SJSA1 (cell line): ENCODE measurements around the gene PIBF1. TPM values are rescaled to one million over a fixed set of nuclear protein-coding genes. Genes with fewer than 3 reads are reported as not detected.
A peak's percentile ranks its signal among the peaks of the same experiment; 100 is the strongest.
"Not testable (repeated sequence)": the region's sequence is repeated elsewhere in the genome, so short reads cannot be mapped to it uniquely, and the experiment has no call there.

Experiments
- DNase-seq, 2 experiments: peaks; one replicate each; pipeline ENCODE4 v3.0.0-alpha.2; 2015 to 2020; ENCODE audit warnings: low spot score in 2 of 2, low read depth in 1 of 2
- H3K27ac ChIP-seq: fragments of 250-450 bp; sonication (Bioruptor Pico); 2 replicates; pipeline ENCODE4 v1.5.1; 2020; ENCODE audit warnings: mild to moderate bottlenecking, moderate library complexity
- H3K27me3 ChIP-seq: fragments of 250-450 bp; sonication (Bioruptor Pico); replicated peaks from 2 replicates; pipeline ENCODE4 v1.5.1; 2020; ENCODE audit warnings: mild to moderate bottlenecking, moderate library complexity
- H3K36me3 ChIP-seq: fragments of 250-450 bp; sonication (Bioruptor Pico); 2 replicates; pipeline ENCODE4 v1.5.1; 2020; ENCODE audit warnings: mild to moderate bottlenecking
- H3K4me1 ChIP-seq: fragments of 250-450 bp; sonication (Bioruptor Pico); replicated peaks from 2 replicates; pipeline ENCODE4 v1.6.1; 2021; ENCODE audit warnings: mild to moderate bottlenecking
- H3K4me3 ChIP-seq: fragments of 250-450 bp; sonication (Bioruptor Pico); 2 replicates; pipeline ENCODE4 v1.5.1; 2020; ENCODE audit warnings: mild to moderate bottlenecking
- H3K9me3 ChIP-seq: fragments of 250-450 bp; sonication (Bioruptor Pico); replicated peaks from 2 replicates; pipeline ENCODE4 v1.5.1; 2020; ENCODE audit warnings: mild to moderate bottlenecking
- total RNA-seq: library from RNA; depleted of rRNA; stranded (reverse); fragments of >200 nt; shearing (Covaris generic); gene quantifications from 2 replicates; pipeline ENCODE4 v1.2.3, GENCODE V29; 2014

Gene PIBF1
- total RNA-seq, 1 experiment from 2014 or later, result 15.3 TPM

DNA sequence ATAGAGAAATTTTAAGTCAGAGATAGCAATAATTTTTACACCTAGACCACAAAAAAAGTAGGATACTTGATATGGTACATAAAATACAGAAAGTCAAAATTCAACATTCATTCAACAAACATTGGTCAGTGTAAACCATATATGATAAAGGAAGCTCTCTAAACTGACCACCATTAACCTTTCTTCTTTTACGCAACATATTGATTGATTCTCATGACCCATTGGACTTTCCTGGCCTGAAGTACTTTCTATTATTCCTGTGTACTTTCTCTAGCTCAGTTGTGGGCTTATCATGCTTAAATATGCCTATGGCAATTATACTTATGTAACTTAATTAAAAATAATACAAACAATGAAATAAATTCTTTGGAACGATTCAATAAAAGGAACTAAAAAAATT is 10.7 kb downstream of the PIBF1 start:
- peaks cover 32% of the 10 kb centered on the region for H3K36me3 ChIP-seq
- H3K27ac ChIP-seq, result no peak overlapping the region
- H3K4me1 ChIP-seq, result no peaks in the 10 kb centered on the region
- H3K4me3 ChIP-seq, result no peak overlapping the region
- no peak for DNase-seq
- H3K9me3 ChIP-seq, result no peaks in the 10 kb centered on the region
- no peaks in the 10 kb centered on the region for H3K27me3 ChIP-seq

DNA sequence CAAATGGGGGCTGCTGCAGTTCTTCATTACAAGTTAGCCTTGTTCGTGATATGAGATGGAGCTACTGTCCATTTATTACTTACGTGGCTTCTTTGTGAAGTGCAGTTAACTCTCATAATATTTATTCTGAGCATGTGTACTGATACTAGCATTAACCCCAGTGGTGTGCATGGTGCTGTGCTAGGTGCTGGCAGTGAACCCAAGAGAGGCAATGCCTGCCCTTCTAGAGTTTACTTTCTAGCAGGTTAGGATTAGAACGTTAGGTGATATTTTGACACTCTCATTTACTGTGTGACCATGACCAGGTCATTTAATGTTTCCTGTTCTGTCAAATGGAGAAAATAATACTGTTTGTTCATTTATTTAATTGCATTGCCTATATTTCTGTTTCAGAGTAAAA is 16.9 kb downstream of the PIBF1 start:
- Histone ChIP-seq H3K27ac (no peak overlapping the region), H3K36me3 (peaks cover 37% of the 10 kb centered on the region), H3K27me3 (no peaks in the 10 kb centered on the region), H3K4me3 (no peak overlapping the region), H3K9me3 (no peaks in the 10 kb centered on the region), H3K4me1 (no peaks in the 10 kb centered on the region)
- DNase-seq, result no peak

DNA sequence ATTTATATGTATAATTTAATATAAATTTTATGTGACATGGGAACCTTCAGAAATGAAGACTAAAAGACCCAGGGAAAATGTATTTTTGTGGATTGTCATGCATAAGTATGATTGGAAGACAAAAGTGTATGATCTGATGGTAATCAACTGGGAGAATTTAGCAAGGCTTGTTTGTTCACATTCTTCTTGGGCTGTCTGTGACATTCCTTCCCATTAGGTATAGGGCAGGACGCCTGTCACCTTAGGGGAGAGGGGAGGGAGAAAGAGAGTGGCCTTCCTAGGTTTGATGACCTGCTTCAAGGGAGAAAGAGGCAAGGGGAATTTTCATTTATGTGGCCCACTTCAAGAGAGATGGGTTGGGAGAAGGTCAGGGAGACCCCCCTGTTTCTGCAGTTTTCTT is 22.4 kb downstream of the PIBF1 start:
- Histone ChIP-seq H3K9me3 (no peaks in the 10 kb centered on the region), H3K36me3 (peaks cover 8% of the 10 kb centered on the region), H3K4me1 (no peaks in the 10 kb centered on the region), H3K27me3 (no peaks in the 10 kb centered on the region), H3K27ac (no peak overlapping the region), H3K4me3 (no peak overlapping the region)
- no peak for DNase-seq

DNA sequence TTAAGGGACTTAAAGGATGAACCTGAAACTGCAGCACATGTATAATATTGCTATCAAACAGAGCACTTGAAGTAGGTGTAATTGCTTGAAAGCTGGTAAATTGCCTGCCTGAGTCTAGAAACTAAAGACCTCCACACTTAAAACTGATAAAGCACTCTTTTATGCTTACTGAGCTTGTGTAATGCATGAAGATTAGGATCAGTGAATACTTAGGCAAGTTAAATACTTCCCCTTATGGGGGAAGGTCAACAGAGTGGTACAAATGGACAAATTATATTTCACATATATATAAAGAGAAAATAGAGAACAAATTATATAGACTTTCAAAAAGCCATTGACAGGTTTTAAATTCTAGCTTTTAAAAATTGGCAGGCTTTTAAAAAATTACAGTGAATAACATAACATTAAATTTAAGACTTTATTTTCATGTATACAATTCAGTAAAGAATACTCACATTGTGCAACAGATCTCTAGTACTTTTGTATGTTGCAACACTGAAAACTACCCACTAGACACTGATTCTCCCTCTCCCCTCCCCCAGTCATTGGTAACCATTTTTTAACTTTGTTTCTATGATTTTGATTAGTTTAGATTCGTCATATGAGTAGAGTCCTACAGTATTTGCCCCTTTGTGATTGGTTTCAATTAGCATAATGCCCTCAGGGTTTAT is 23.9 kb downstream of the PIBF1 start:
- H3K9me3 ChIP-seq, result no peaks in the 10 kb centered on the region
- no peak overlapping the region for H3K4me3 ChIP-seq
- H3K4me1 ChIP-seq, result no peaks in the 10 kb centered on the region
- H3K27me3 ChIP-seq, result no peaks in the 10 kb centered on the region
- DNase-seq, result no peak
- peaks cover 3% of the 10 kb centered on the region; the same call in 1 of the 2 replicates for H3K36me3 ChIP-seq
- no peak overlapping the region for H3K27ac ChIP-seq

DNA sequence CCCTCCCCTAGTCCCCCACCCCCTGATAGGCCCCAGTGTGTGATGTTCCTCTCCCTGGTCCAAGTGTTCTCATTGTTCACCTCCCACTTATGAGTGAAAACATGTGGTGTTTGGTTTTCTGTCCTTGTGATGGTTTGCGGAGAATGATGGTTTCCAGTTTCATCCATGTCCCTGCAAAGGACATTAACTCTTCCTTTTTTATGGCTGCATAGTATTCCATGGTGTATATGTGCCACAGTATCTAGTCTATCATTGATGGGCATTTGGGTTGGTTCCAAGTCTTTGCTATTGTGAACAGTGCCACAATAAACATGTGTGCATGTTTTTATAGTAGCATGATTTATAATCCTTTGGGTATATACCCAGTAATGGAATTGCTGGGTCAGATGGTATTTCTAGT is 24.6 kb downstream of the PIBF1 start:
- H3K27me3 ChIP-seq, H3K4me3 ChIP-seq, H3K9me3 ChIP-seq, H3K4me1 ChIP-seq, H3K27ac ChIP-seq, DNase-seq, H3K36me3 ChIP-seq: not testable (repeated sequence)

DNA sequence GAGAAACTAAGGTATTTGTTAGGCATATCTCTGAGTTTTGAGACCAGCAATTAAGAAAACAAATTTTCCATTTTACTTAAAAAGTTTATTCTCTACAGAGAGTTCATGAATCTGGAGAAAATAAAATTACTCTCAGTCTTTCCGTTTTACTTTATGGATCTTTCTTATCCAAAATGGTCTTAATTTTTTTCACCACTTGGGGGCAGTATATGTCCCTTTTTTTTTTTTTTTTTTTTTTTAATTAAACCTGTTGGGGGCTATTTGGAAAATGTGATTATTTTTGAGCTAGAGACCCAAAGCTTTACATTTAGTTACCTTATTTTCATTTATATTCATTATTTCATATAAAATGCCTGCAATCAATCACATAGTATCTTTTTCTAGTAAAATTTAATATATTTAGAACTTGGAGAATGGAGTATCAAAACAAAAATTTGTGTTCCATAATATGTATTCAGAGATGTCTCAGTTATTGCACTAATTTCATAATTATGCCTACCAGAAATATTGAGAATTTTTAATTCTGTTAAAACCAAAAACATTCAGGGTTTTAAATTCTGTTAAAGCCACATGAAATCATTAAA is 27.1 kb downstream of the PIBF1 start:
- H3K36me3 ChIP-seq, result peaks cover 3% of the 10 kb centered on the region; the same call in 1 of the 2 replicates
- no peak overlapping the region for H3K27ac ChIP-seq
- no peaks in the 10 kb centered on the region for H3K4me1 ChIP-seq
- peak in 1 of 2 experiments; percentile 33 for DNase-seq
- no peaks in the 10 kb centered on the region for H3K9me3 ChIP-seq
- H3K4me3 ChIP-seq, result no peak overlapping the region
- H3K27me3 ChIP-seq, result no peaks in the 10 kb centered on the region

DNA sequence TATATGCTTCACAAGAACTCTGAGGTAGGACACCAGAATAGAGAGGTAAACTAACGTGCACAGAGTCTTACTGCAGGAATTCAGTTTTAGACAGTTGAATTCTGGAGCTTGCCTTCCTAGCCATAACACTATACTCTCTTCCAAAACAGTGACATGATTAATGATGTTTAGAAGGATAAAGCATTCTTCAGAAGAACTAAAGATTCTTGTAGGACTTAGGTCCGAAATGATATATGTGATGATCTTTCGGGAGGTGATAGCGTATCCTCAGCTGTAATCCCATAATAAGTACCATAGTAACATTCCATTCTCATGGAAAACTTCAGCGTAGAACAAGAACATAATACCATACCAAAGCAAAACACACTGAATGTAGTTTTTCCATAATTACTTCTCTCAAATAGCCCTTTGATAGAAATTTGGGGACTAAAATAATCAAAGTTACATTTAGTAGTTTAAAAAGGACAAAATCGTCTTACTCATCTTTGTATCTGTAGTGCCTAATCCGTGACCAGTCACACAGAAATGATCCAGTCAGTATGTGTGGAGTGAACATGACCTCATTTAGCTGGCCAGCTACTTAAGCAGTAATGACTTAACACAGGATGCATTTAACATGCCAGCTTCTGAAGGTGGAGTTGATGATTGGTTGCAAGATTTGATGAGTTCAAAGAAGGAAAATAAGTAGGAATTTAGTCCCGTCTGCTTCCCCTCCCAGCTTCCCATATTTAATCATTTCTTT is 38.4 kb downstream of the PIBF1 start:
- Histone ChIP-seq H3K27ac (no peak overlapping the region), H3K27me3 (no peaks in the 10 kb centered on the region), H3K4me1 (no peaks in the 10 kb centered on the region), H3K36me3 (peaks cover 5% of the 10 kb centered on the region), H3K4me3 (no peak overlapping the region), H3K9me3 (no peaks in the 10 kb centered on the region)
- no peak for DNase-seq

DNA sequence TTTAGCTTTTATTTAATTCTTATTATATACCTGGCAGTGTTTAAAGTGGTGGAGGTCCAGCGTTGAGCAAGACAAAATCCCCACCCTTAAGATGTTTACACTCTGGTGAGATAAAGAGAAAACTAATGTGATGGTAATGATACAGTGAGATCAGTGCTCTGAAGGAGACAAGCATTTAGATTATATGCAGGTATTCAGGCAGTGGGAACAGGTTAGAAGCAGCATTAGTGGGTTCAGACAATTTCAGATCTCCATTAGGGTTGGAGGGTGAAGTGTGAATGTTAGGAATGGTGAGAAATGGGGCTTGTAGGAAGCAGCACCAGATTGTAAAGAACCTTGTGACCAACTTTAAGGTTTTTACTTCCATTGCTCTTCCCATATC is 39.0 kb downstream of the PIBF1 start:
- Histone ChIP-seq H3K9me3 (no peaks in the 10 kb centered on the region), H3K36me3 (peaks cover 5% of the 10 kb centered on the region), H3K4me3 (no peak overlapping the region), H3K27ac (no peak overlapping the region), H3K4me1 (no peaks in the 10 kb centered on the region), H3K27me3 (no peaks in the 10 kb centered on the region)
- DNase-seq, result no peak

DNA sequence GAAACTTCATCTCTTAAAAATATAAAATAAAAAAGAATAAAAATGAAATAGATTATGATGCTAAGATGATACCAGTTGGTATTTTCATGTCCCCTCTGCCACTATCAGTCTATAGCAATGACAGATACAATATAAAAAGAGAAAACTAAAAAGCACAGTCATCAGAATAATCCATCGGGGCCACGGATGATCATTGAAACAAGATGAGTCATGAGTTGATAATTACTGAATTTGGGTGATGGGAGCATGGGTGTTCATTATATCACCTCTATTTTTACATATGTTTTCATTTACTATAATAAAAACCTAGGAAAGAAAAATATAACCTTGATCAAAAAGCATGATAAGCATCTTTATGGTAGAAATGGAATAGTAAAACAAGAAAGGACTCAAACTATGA is 41.1 kb downstream of the PIBF1 start:
- no peaks in the 10 kb centered on the region for H3K27me3 ChIP-seq
- no peak for DNase-seq
- no peak overlapping the region for H3K27ac ChIP-seq

DNA sequence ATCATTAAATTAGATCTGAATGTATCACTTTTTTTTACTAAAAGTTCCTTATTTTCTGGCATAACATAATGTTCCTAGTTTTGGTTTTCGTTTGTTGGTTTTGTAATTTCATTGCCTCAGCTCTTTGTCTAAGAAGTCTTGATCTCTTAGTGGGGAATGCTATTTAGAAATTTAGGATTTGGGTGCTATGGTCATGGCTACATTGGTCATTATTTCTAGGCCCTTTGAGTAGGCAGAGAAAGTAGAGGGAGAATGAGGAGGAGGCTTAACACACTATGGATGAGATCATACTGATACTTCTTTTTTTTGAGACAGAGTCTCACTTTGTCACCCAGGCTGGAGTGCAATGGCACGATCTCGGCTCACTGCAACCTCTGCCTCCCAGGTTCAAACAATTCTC is 41.8 kb downstream of the PIBF1 start:
- no peaks in the 10 kb centered on the region for H3K4me1 ChIP-seq
- no peaks in the 10 kb centered on the region for H3K27me3 ChIP-seq
- H3K9me3 ChIP-seq, result no peaks in the 10 kb centered on the region
- DNase-seq, result no peak
- peaks cover 11% of the 10 kb centered on the region for H3K36me3 ChIP-seq
- no peak overlapping the region for H3K4me3 ChIP-seq
- no peak overlapping the region for H3K27ac ChIP-seq

More for the DNA sequence above, 41.1 kb downstream of the PIBF1 start:
- Histone ChIP-seq H3K4me3 (no peak overlapping the region), H3K4me1 (no peaks in the 10 kb centered on the region), H3K9me3 (no peaks in the 10 kb centered on the region), H3K36me3 (peaks cover 9% of the 10 kb centered on the region)

DNA sequence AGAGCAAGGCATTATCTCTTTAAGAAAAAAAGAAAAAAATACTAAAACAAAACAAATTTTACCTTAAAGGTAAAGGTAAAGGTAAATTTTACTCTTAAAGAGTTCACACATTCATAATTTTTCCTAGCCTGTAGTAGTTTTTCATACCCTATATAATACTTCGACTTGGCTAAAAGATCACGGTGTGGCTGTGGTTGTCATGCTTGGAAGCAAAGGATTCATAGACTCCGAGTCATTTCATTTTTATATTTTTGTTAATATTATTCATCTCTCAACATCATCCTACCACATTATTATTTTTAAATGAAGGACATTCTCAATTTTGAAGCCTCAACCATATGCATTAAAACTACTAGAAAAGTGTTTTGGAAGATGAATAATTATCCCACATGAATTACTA is 52.7 kb downstream of the PIBF1 start:
- no peak for DNase-seq
- no peak overlapping the region for H3K4me3 ChIP-seq
- H3K9me3 ChIP-seq, result no peaks in the 10 kb centered on the region
- H3K27me3 ChIP-seq, result no peaks in the 10 kb centered on the region
- no peaks in the 10 kb centered on the region for H3K4me1 ChIP-seq
- H3K36me3 ChIP-seq, result peaks cover 4% of the 10 kb centered on the region; the same call in 1 of the 2 replicates
- no peak overlapping the region for H3K27ac ChIP-seq

DNA sequence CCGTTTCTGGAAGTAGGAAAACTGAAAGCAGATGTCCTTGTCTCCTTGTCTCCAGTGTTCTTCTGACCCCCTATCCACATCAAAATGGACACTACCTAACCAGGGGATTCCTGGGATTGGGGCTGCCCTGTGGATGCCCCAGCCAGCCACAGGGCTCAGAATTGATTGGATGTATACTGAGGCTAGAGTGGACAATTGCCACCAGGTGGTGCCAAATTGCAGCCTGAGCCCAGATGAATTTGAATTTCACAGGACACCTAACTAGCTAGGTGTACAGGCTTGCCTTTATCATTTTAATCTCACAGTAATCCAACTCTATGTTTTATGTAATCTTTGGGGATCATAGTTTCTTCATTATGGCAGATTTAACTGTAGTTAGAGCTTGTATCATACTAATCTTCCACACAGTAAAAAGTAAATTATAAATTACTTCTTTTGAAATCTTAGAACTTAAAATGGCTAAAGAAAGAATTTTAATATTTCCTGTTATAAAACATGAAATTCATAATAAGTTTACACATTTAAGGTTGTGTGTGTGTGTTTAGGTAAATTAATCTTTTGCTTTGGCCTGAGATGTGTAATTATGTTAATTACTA is 58.0 kb downstream of the PIBF1 start:
- Histone ChIP-seq H3K9me3 (no peaks in the 10 kb centered on the region), H3K4me1 (no peaks in the 10 kb centered on the region), H3K27me3 (no peaks in the 10 kb centered on the region), H3K4me3 (no peak overlapping the region), H3K36me3 (peaks cover 4% of the 10 kb centered on the region; the same call in 1 of the 2 replicates), H3K27ac (no peak overlapping the region)
- peak in 1 of 2 experiments; percentile 14 for DNase-seq

DNA sequence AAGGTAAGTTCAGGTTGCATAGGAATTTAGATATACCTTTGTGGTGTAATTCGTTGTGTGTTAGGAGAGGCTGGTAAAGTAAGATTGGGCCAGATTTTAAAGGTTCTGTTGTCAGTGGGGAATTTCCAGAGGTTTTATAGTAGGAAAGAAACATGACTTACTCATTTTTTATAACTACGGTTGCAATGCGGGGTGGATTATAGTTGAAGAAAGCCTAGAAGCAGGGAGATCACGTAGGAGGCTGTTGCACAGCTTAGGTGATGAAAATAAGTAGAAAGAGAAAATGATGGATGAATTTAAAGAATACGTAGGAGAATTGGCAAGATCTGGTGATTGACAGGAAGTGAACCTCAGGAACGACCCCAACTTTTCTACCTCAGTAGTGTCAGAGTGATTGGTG is 61.1 kb downstream of the PIBF1 start:
- Histone ChIP-seq H3K27me3 (no peaks in the 10 kb centered on the region), H3K4me1 (no peaks in the 10 kb centered on the region), H3K27ac (no peak overlapping the region), H3K4me3 (no peak overlapping the region), H3K9me3 (no peaks in the 10 kb centered on the region), H3K36me3 (no peaks in the 10 kb centered on the region)
- no peak for DNase-seq

DNA sequence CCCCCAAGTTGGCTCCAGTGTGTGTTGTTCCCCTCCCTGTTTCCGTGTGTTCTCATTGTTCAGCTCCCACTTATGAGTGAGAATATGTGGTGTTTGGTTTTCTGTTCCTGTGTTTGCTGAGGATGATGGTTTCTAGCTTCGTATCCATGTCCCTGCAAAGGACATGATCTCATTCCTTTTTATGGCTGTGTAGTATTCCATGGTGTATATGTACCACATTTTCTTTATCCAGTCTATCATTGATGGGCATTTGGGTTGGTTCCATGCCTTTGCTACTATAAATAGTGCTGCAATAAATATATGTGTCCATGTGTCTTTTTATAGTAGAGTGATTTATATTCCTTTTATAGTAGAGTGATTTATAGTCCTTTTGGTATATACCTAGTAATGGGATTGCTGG is 63.2 kb downstream of the PIBF1 start:
- H3K9me3 ChIP-seq, H3K27me3 ChIP-seq, H3K27ac ChIP-seq, DNase-seq, H3K4me3 ChIP-seq, H3K4me1 ChIP-seq, H3K36me3 ChIP-seq: not testable (repeated sequence)
